HUES48 (cell line): ENCODE measurements around the gene HOXC6.

ENCODE experiments used
- H3K27ac ChIP-seq: one replicate; pipeline ENCODE4 v1.7.0; 2013; ENCODE audit warnings: low read depth, low read length, inconsistent platforms
- H3K27me3 ChIP-seq: 2 replicates; pipeline ENCODE4 v1.6.1; 2013; ENCODE audit warnings: mild to moderate bottlenecking, low read length; ENCODE audit not compliant: control insufficient read depth, insufficient read depth
- H3K36me3 ChIP-seq: 2 replicates; pipeline ENCODE4 v1.6.1; 2013; ENCODE audit warnings: low read length; ENCODE audit not compliant: control insufficient read depth, insufficient read depth
- H3K4me1 ChIP-seq: 2 replicates; pipeline ENCODE4 v1.6.1; 2013; ENCODE audit warnings: mild to moderate bottlenecking, low read length; ENCODE audit not compliant: control insufficient read depth, insufficient read depth
- H3K4me3 ChIP-seq: 2 replicates; pipeline ENCODE4 v1.5.1; 2013; ENCODE audit warnings: mild to moderate bottlenecking, low read depth, low read length
- H3K9ac ChIP-seq: 2 replicates; pipeline ENCODE4 v1.6.1; 2013; ENCODE audit warnings: mild to moderate bottlenecking, low read depth, low read length, moderate library complexity
- H3K9me3 ChIP-seq: 2 replicates; pipeline ENCODE4 v1.6.1; 2013; ENCODE audit warnings: low read length; ENCODE audit not compliant: control insufficient read depth, insufficient read depth

Gene HOXC6

DNA sequence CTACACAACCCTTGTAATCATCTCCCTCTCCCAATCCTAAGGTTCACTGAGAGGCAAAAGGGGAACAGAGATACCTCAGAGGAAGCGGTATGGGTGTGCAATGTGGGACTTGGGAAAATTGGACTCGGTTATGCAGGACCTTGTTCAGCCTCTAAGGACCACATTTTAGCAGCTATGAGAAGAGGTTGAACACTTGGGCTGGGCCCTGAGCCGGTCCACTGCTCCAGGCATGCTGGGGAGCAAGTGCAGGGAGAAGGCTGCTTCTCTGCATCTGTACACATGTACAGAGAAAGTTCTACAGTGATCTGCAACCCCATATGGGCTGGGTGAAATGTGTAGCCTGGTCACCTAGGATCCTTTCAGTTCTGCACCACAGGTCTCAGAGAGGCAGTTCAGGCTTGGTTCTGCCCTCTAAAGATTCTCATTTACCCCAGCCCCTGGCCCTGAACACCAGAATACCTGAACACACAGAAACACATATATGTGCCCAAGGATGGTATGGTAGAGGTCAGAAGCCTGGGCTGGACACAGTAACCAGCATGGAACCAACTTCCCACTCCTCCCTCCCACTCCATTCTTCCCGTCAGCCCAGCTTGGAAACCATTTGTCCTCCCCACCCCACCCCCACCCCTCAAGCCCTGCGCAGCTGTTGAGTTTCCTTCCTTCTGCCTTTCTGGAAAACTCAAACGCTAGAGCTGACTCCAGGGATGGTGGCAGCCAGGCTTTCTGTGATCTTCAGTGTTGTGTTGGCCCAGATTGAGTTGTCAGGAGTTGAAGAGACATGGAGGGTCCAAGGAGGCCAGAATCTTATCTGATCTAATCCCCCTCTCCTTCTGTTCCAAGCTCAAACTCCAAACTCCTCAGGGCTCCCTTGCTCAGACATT is 15.0 kb downstream of the HOXC6 start:
- no peak overlapping the region for H3K27ac ChIP-seq
- no peak overlapping the region for H3K4me3 ChIP-seq
- no peaks in the 10 kb centered on the region for H3K9me3 ChIP-seq
- peaks cover 100% of the 10 kb centered on the region for H3K27me3 ChIP-seq
- H3K4me1 ChIP-seq, result no peaks in the 10 kb centered on the region; the same call in 1 of the 2 replicates
- no peaks in the 10 kb centered on the region for H3K36me3 ChIP-seq
- H3K9ac ChIP-seq, result no peak overlapping the region

DNA sequence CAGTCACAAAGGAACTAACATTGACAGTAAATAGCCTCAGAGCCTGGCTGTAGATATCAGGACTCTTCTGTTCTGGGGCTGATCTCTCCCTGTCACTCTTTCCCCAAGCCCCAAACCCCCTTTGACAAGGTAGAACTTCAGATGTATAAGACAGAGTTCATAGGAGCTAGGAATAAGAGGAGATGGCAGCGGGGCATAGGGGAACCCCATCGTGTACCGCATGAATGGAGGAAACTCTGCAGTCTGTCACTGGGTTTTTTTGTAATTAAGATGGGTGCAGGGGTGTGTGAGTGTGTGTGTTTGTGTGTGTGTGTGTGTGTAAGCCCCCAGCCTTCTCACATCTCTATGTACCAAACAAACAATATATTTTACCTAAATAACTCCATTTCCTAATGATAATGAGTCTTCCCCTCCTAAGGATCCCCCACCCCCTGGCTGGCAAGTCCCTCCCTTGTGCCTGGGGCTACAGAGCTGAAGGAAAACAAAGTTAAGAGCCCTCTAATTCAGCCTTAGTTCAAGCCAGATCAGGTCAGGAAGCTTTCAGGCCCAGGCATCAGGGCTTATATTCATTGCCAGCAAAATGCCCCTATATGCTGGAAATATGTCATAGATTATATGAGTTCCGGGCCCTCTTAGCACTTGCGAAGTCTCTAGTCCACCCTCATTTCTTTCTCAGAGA is 16.3 kb downstream of the HOXC6 start:
- Histone ChIP-seq H3K36me3 (no peaks in the 10 kb centered on the region), H3K9ac (no peak overlapping the region), H3K4me3 (no peak overlapping the region), H3K4me1 (no peaks in the 10 kb centered on the region; the same call in 1 of the 2 replicates), H3K27me3 (peaks cover 100% of the 10 kb centered on the region), H3K9me3 (no peaks in the 10 kb centered on the region), H3K27ac (no peak overlapping the region)

DNA sequence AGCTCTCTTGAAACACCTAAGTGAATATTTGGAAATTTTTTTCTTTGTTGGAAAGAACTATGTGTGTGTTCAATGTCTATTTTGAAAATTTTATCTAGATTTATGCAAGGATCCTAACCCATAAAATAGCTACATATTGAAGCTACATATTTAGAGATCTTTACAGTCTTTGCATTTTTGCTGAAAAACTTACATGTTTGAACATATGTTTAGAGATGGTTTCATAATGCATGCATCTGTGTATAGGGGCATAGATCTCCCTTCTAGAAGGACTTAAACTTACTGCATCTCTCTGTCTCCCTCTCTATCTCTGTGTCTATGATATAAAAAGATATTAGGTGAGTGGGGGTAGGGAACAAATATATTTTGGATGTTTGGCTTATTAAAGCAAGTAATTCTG is 17.2 kb downstream of the HOXC6 start:
- H3K9ac ChIP-seq, result no peak overlapping the region
- H3K4me1 ChIP-seq, result peaks cover 6% of the 10 kb centered on the region; the same call in 1 of the 2 replicates
- no peaks in the 10 kb centered on the region for H3K36me3 ChIP-seq
- H3K4me3 ChIP-seq, result no peak overlapping the region
- no peaks in the 10 kb centered on the region for H3K9me3 ChIP-seq
- H3K27me3 ChIP-seq, result peaks cover 100% of the 10 kb centered on the region
- H3K27ac ChIP-seq, result no peak overlapping the region

DNA sequence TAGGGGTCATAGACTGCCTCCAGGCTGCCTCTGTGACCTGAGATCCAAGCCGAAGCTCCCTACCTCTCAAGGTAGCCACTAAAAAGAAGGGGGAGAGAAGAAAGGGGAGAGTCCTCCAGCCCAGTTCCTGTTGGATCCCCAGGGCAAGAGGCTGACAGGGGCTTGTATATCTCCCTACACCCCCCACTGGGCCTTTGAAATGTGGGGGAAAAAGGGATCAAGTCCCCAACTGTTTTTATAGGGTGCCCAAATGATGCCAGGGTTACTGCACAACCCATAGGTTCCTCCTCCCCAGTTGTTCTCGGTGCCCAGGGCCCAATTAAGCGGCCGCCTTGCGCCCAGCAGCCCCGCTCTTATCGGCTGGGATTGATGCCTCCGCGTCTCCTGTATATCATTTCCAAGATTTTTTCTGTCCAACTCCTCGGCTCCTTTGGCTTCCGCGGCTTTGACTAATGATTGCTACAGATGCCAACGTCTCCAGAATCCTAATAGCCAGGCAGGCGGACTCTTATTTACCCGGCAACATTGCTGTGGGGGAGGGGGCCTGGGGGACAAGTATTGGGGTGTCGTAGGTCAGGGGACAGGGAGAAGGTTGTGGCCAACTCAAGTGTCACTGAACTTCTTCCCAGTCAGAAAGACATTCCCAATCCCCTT is 17.8 kb downstream of the HOXC6 start:
- H3K27me3 ChIP-seq, result peaks cover 100% of the 10 kb centered on the region
- H3K9me3 ChIP-seq, result no peaks in the 10 kb centered on the region
- no peak overlapping the region for H3K4me3 ChIP-seq
- no peak overlapping the region for H3K9ac ChIP-seq
- no peak overlapping the region for H3K27ac ChIP-seq
- no peaks in the 10 kb centered on the region for H3K36me3 ChIP-seq
- peaks cover 7% of the 10 kb centered on the region; the same call in 1 of the 2 replicates for H3K4me1 ChIP-seq

DNA sequence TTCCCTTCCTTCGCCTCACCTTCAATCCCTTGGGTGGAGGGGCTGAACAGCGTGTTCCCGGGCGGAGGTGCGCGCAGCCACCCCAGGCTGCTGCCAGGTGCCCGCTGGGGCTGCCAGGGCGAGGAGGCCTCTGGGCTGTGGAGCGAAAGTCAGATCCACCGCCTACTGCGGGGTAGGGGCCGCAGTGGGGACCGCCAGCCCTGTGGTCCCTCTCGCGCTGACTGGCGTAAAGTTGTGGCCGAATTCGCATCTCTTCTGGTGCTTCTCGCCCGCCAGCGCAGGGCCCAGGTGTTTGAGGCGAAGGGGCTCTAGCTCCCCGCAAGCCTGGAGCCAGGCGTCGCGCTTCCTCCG is 18.5 kb downstream of the HOXC6 start:
- Histone ChIP-seq H3K27me3 (peaks cover 100% of the 10 kb centered on the region), H3K9me3 (no peaks in the 10 kb centered on the region), H3K4me1 (peaks cover 13% of the 10 kb centered on the region; the same call in 1 of the 2 replicates), H3K27ac (no peak overlapping the region), H3K36me3 (no peaks in the 10 kb centered on the region), H3K4me3 (no peak overlapping the region), H3K9ac (no peak overlapping the region)

DNA sequence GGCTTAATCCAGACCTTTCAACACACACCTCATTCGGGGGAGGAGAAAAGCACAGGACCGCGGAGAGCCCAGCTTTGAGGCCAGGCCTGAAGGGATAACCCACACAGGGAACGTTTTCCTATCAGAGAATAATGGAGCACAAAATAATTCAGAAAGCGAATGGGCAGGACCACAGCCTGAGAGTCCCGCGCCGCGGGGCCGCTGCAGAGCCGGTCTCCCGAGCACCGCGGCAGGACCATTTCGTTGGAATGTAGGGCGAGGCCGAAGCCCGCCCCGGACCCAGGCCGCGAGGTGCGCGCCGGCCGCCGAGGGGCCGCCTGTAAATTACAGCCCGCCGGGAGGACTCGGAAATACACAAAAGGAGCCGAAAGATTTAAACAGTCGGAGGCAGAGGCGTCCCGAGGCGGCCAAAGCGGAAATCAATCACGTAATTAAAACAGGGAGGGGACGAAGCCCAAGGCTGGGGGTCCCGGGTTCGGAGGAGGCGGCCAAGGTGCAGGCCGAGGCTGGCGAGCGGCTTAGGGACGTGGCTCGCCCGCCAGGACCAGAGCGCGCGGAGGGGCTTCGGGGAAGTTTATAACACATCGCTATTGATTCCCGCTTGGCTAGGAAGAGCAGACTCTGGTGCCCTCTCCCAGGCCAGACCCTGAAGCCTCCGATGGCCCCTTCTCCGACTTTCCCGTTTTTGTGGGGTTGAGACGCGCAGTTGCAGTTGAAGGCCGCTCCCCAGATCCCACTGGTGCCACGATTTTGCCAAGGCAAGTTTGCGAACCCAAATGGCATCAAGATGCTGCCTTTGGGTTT is 19.1 kb downstream of the HOXC6 start:
- Histone ChIP-seq H3K9ac (no peak overlapping the region), H3K27ac (no peak overlapping the region), H3K9me3 (no peaks in the 10 kb centered on the region), H3K36me3 (no peaks in the 10 kb centered on the region), H3K4me1 (peaks cover 13% of the 10 kb centered on the region; the same call in 1 of the 2 replicates), H3K27me3 (peaks cover 100% of the 10 kb centered on the region), H3K4me3 (no peak overlapping the region)

DNA sequence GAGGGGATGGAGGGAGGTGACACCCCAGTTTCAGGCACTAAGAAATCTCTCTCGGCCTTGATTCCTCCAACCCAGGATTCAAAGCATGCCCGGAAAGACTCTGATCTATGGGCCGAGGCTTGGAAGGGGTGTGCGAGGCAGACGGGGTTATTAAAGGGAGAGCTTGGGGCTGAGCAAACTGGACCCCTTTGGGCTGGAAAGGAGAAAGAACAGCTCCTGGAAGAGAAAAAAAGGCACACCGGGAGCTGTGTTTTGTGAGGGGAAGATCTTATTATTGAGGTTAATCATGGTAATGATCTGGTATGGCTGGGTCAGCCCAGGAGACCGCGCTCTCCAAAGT is 19.7 kb downstream of the HOXC6 start:
- H3K4me3 ChIP-seq, result no peak overlapping the region
- no peak overlapping the region for H3K9ac ChIP-seq
- peaks cover 13% of the 10 kb centered on the region; the same call in 1 of the 2 replicates for H3K4me1 ChIP-seq
- no peaks in the 10 kb centered on the region for H3K9me3 ChIP-seq
- peaks cover 100% of the 10 kb centered on the region for H3K27me3 ChIP-seq
- no peaks in the 10 kb centered on the region for H3K36me3 ChIP-seq
- no peak overlapping the region for H3K27ac ChIP-seq

DNA sequence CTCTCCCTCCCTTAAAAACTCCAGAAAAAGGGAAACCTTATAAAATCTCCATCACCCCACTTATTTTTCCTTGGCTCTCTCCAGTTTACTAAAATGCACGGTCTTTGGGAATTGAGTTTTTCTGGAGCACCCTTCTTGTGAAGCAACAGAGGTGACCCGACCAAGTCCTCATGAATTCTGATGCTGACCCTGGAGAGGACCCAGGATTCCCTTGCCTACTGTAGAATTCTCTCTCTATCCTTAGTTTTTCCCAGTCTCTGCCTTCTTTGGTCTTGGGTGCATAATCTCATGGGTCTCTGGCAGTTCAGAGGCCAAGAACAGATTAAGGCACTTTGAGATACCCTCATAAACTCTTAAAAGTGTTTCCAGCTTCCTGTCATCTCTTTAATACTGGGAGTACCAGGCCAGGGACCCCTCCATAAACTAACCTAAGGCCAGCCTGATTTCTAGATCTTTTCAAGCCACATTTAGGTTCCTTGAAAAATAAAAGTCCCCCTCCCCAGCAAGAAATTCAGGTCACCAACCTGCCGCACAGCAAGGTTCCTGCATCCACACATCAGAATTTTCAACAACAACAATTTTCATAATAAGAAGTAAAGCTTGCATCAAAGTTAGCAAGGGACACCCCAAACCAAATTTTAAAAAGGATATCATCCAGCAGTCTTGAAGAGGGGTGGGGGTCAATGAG is 20.3 kb downstream of the HOXC6 start:
- Histone ChIP-seq H3K27ac (no peak overlapping the region), H3K27me3 (peaks cover 100% of the 10 kb centered on the region), H3K9me3 (no peaks in the 10 kb centered on the region), H3K9ac (no peak overlapping the region), H3K4me1 (peaks cover 17% of the 10 kb centered on the region; the same call in 1 of the 2 replicates), H3K4me3 (no peak overlapping the region), H3K36me3 (no peaks in the 10 kb centered on the region)

DNA sequence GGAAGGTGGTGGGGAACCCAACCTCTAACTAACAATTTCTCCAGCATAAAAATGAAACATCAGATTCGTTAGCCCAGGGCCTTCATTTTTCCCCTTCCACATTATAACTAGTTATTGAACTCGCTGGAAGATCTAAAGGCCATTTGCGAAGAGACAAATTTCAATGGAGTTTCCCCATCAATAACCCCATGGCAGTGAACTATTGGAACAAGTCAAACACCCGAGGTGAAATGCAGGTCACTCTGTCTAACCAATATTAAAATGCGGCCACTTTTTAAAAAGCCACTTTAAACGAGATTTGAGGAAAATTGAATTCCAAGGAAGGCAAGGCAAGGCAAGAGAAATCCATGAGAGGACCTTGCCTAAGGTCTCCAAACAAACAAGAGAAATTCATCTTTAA is 20.9 kb downstream of the HOXC6 start:
- no peak overlapping the region for H3K4me3 ChIP-seq
- H3K36me3 ChIP-seq, result no peaks in the 10 kb centered on the region
- peaks cover 100% of the 10 kb centered on the region for H3K27me3 ChIP-seq
- H3K27ac ChIP-seq, result no peak overlapping the region
- no peaks in the 10 kb centered on the region for H3K9me3 ChIP-seq
- no peak overlapping the region for H3K9ac ChIP-seq
- peaks cover 20% of the 10 kb centered on the region; the same call in 1 of the 2 replicates for H3K4me1 ChIP-seq

DNA sequence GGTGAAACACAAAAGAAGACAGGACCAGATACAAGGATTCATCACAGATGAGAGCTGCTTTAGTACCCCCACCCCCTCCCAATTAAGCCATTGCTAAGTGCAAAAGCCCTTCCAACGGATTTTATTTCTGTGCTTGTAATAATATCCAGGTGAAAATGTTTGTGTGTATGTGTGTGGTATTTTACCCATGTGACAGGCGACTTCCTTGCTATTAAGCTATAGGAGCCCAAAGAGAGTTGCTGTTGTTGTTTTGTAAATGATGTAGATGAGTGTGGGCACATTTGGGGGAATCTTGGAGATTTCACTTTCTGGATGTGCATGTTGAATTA is 22.2 kb downstream of the HOXC6 start:
- Histone ChIP-seq H3K9me3 (no peaks in the 10 kb centered on the region), H3K9ac (no peak overlapping the region), H3K4me3 (no peak overlapping the region), H3K27me3 (peaks cover 100% of the 10 kb centered on the region), H3K27ac (no peak overlapping the region), H3K4me1 (peaks cover 28% of the 10 kb centered on the region; the same call in 1 of the 2 replicates), H3K36me3 (no peaks in the 10 kb centered on the region)
